GM21528 (cell line): ENCODE data around the gene MSRB3.
"Not testable (repeated sequence)": the region's sequence is repeated elsewhere in the genome, so short reads cannot be mapped to it uniquely, and the experiment has no call there.

Experiments used
- ATAC-seq: cut with Tn5 transposase; IDR thresholded peaks from one replicate; pipeline ENCODE4 v1.9.1; 2021; ENCODE audit warnings: mild to moderate bottlenecking, moderate library complexity; ENCODE audit not compliant: unreplicated experiment, low FRiP score

Gene MSRB3

DNA sequence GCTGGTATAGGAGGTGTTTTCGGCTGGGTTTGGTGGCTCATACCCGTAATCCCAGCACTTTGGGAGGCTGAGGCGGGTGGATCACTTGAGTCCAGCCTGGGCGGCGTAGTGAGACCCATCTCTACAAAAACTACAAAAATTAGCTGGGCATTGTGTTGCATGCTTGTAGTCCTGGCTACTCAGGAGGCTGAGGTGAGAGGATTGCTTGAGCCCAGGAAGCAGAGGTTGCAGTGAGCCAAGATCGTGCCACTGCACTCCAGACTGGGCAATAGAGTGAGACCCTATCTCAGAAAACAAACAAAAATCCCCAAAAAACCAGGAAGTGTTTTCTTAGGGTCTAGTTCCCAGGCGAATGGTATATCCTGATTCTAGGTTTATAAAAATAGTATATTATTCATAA is 7.0 kb downstream of the MSRB3 start:
- not testable (repeated sequence) for ATAC-seq

DNA sequence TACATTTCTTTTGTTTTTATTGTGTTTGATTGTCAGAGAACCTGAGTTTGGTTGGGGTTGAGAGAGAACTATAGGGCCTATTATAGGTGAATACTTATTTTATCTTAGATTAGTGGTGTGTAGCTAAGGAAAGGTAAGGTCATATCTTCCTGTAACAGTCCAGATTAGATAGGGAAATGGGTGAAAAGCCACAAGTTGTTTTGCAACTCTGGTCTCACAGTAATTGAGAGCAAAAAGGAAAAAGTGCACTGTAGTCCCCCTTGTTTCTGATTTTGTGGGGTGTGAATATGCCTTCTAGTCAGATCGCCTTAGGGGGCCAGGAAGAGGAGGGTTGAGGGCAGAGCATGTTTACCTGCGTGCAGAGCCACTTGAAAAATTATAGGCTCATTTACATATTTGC is 8.9 kb downstream of the MSRB3 start:
- ATAC-seq = no peak

- no peak for ATAC-seq
These were observed 13.8 kb downstream of the MSRB3 start for GRCh38 chr12:65292241-65292640.

DNA sequence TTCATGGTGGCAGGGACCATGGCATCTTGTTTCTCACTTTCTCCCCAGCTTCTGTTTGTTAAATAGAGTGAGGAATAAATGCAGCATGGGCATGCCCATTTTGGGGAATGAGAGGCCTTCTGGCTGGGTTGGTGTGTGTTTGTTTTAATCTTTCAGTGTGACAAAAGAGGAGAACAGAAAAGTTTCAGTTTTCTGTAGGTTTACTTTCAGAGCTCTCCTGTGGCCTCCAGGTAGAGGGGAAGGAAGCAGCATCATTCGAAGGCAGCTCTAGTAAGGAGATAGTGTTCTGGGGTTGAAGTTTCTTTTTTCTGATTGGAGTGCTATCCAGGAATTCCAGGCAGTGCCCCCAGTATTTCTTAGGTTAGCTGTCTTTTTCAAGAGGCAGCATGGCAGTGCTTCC is 15.3 kb downstream of the MSRB3 start:
- ATAC-seq = no peak

- no peak for ATAC-seq
These were observed 16.3 kb downstream of the MSRB3 start for GRCh38 chr12:65294641-65295262.

- no peak for ATAC-seq
These were observed 18.2 kb downstream of the MSRB3 start for GRCh38 chr12:65296508-65297265.

DNA sequence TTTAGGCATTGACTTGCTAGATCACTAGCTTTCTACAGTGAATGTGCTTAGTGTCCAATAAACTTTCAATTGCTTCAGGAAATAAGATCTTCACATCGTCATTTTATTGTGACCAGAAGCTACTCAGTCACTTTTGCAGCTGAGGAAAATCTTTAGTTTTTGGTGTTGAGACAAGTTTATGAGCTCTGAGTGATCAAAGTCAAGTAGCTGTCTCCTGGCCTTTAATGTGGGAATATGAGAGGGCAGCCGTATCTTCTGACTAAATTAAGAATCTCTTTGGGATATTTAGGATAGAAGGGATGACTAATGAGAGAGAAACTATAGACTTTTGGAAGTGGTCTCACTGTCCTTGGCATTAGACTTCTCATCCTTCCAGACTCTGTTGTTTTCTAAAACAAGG is 21.6 kb downstream of the MSRB3 start:
- ATAC-seq = no peak

DNA sequence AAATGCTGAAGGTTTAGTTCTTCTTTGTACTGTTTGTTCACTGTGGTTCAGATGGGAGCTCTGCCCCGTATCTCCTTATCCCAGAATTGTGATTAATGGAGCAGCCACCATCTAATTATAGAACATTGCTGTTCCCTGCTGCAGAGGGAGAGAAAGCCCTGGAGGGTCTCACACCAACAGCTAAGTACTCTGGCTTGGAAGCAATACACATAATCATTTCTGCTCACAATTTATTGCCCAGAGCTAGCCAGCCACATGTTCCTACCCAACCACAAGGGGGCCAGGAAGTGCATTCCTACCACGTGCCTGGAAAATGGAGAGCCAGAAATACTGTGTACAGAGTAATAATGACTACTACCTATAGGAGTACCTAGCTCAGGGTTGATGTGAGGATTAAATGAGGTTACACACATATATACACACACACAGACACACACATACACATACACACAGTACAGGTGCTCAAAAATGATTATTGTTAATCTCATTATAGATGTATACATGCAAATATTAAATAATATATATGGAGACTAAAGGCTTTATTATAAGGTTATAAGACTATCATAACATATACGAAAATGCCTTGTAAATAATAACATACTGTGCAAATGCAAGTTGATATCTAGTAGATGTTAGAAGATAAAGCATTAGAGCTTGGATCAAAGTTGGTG is 22.3 kb downstream of the MSRB3 start:
- ATAC-seq = no peak

DNA sequence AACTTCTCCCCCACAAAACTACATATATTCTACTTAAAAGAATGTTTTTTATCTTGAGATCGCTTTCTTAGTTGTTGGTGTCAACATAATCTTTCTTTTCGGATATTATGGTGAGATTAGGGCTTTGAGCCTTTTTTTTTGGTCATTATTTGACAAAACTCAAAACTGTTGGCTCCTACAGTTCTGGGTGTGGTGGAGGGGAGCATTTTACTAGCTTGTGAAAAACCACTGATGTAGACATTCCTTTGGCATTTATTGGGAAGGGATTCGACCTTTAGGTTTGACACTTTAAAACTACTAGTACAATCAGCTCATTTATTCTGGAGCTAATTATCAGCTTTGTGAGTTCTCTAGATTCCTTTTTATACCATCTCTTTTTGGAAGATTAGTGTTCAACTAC is 24.4 kb downstream of the MSRB3 start:
- ATAC-seq = no peak

- ATAC-seq = no peak
These were observed 27.0 kb downstream of the MSRB3 start for GRCh38 chr12:65305346-65305950.

DNA sequence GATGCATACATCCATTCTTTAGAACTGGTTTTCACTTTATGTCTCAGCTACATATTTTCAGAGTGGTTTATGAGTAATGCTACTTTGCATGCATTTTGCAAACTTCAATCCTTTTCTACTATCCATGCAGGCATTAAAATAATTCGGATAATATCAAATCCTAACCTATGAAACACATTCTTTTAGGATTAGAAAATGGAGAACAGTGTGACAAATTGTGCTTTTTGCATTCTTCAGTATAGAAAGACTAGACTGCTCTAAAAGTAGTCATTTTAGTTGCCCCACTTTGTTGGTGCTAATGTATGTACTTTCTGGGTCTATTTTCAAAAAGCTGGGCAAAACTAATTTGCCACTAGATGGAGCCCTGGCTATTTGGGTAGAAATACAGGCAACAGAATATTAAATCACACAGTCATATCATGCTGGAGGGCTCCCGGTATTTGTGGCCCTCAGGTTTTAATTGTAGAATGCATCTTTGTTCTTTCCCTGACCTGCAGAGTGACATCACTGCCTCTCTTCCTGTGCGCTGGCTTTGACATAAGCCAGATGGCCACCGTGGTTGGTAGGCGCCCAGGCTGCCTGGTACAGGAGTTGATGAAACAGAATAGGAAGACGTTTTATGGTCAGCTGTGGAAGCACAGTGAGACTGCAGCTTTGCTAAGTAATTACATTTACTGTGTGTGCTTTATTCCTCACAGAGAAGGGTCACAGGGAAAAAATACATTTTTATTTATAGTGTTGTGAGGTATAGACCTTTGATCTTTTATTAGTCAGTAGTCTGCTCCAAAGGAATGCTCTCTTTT is 28.1 kb downstream of the MSRB3 start:
- no peak for ATAC-seq

DNA sequence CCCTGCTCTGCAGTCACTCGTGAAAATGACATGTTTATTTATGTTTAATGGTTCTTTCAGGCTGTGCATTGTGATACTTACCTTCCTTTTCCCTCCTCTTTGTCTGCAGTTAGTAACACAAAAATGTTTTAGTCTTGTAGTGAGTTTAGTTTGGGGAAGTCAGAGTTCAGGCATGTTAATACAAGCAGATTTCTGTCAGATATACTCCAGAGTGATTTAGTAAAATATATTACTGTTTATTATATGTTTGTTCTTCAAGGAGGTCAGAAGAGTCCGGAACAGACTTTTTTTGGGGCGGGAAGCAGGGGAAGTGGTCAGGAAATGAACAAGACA is 28.7 kb downstream of the MSRB3 start:
- ATAC-seq = no peak

GRCh38 chr12:65308006-65308405 is 29.5 kb downstream of the MSRB3 start:
- ATAC-seq = no peak

GRCh38 chr12:65308601-65309071 is 30.2 kb downstream of the MSRB3 start:
- ATAC-seq = no peak

DNA sequence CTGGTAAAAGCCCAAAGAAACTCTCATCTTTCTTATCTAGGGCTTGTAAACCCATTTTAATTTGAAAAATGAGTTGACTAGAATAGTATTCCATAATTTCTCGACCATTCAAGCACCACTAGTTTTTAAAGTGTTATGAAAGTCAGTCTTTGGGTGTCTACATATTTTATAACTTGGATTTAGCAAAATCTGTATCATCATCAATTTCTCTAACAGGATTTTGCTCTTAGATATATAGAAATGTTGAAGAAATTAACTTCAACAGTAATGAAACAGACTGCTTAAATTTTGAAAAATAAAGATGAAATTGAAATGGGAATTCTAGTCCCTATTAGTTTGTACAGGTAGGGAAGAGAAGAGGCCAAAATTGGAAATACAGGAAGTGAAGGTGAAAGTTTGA is 32.8 kb downstream of the MSRB3 start:
- no peak for ATAC-seq

DNA sequence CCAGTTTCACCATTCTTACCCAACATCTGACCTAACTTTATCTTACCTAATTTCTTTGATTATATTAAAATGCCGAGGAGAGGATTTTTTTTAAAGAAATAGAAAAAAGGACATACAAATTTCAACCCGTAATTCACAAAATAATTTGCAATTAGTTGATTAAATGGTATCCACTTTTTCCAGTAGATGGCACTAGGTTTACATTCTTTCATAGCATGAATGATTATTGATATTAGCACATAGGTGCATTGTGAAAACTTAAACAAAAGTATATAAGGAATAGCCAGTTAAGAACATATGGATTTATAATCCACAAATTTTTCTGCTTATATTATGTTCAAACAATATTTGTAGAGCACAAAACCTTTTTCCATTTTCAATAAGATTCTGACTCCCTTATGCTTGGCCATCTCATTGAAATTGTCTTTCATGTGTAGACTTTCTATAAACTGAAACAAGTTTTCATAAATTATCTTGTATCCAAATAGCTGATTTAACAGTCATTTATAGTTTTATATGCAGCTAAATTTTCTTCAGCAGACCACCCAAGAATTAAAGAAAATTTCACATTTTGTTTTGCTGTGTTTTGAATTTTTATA is 35.3 kb downstream of the MSRB3 start:
- ATAC-seq = no peak

DNA sequence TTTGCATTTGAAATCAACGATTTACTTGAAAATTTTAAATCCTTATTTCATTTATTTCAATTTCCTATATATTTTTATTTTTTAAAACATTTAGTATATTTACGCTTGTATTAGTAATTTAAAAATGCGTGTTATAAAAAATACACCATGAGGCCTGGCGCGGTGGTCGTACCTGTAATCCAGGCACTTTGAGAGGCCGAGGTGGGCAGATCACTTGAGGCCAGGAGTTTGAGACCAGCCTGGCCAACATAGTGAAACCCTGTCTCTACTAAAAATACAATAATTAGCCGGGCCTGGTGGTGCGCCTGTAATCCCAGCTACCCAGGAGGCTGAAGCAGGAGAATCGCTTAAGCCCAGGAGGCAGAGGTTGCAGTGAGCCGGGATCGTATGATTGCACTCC is 36.8 kb downstream of the MSRB3 start:
- not testable (repeated sequence) for ATAC-seq

DNA sequence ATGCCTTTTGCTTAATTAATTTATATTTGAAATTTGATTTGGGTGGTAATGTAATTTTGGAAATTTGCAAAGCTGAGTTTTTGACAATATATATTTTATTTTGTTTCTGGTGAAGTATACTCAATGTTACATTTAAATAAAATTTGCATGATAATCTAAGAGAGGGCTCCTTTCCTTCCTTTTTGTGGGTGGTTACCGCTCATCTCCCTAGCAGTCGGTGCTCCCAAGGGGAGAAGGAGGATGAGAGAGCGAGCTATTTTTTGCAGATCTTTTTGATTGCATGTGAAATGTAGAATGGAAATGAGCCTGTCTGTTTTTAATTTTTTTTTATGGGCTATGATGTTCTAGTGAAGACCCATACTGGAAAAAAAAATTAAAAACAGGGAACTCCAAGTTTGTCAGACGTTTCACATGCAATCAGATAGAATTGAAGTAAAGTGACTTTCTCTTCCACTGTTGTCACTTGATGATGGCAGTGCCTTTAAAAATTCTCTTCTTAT is 39.8 kb downstream of the MSRB3 start:
- ATAC-seq = no peak

DNA sequence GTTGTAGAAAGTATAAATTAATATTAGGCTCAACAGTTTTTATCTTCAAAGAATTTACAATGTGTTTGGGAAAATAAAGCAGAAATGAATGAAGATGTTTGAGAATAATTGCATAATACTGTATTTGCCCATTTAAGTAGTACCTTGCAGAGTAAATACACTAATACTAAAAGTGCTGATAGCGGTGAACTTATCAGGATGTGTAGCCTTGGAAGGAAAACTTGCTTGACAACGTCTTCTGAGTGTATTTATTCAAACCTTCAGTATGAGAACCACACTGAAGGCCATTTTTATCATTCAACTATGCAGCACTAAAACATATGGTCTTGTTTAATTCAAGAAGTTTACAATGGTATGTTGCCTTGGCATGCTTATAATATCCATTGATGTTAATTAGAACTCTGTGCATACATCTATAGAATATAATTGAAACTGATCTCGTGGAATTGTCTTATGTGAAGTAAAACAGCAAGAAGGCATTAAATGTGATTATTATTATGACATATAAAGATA is 41.3 kb downstream of the MSRB3 start:
- no peak for ATAC-seq

- ATAC-seq = no peak
These were observed 44.6 kb downstream of the MSRB3 start for GRCh38 chr12:65323070-65323469.
